HG03025 (cell line): ENCODE results near the gene TUT7.
"Not testable (repeated sequence)": the region's sequence is repeated elsewhere in the genome, so short reads cannot be mapped to it uniquely, and the experiment has no call there.

Experiments used
- ATAC-seq: cut with Tn5 transposase; IDR thresholded peaks from one replicate; pipeline ENCODE4 v1.9.1; 2021; ENCODE audit warnings: mild to moderate bottlenecking, moderate library complexity; ENCODE audit not compliant: unreplicated experiment, low FRiP score

The TUT7 gene

DNA sequence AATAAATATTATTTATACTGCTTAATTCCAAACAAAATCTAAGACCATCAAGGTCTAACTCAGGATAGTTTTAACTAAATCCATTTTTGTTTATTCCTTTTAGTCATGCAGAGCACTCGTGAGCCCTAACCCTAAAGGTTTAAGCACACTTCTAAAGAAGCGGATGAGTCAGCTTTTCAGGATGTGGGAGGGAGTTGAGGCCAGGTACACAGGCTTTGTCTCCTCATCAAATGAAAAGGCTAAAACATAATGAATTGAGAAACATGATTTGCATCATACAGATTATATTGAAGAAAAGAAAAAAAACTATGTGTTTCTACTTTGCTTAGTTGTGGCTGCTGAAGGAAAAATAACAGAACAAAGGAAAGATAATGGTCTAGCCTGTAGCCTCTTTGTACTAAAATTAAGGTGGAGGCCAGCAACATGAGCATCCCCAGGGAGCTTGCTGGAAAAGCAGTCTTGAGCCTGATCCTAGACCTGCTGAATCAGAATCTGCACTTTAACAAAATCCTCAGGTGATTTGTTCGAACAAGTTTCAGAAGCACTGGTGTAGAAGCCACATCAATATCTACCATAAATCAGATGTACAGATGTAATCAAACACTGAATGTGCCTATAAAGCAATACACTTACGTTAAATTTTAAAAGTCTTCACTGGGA, 50.8 kb downstream of the TUT7 start:
- ATAC-seq = no peak

DNA sequence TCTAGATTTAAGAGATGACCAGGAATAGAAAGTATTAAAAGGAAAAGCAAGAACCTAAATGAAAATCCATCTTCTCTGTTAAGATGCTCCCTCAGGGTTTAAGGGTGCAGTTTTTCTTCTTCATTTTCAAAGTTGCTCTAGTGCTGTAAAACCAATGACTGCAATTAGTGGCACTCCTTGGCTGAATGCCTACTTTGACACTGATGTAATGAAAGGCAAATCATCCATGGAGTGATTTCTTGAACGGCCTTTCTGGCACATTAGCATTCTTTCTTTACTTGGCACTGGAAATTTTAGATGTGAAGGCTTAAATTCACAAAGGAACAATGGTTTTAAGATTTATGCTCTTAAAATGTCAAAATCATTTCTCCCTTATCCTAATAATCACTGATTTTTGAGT, 52.5 kb downstream of the TUT7 start:
- ATAC-seq = no peak

DNA sequence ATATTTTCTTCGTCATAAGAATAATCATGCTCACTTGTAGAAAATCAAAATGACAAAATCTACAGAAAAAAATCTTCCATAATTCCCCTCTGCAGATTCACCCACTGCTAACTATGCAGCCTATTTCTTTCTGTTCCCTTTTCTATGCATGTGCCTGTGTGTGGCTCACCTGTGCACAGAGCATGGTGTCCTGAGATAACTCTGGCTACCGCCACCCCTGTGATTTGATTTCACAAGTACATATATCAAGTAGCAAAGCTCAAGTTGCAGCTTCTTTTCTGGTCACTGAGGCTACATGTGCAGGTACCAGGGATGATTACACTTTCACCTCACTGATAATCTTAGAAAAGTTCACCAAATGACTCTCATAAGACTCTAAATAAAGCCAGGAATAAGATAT, 53.5 kb downstream of the TUT7 start:
- no peak for ATAC-seq

DNA sequence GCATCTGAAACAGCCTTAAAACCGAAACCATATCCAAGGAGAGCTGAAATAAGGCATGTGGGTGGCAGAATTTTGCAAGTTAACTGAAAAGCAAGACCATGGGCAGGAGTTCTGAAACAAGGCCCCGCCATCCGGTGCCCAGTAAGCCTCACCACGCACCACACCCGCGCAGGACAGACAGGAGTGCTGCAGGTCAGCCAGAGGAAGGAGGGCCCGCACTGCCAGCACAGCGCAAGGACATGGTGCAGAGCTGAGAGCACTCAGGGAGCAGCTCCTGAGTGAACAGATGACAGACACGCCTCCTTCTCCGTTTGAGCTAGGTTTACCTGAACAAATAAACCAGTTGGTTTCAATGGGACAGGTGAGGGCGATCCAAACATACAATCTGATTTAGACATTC, 55.3 kb downstream of the TUT7 start:
- ATAC-seq = no peak

DNA sequence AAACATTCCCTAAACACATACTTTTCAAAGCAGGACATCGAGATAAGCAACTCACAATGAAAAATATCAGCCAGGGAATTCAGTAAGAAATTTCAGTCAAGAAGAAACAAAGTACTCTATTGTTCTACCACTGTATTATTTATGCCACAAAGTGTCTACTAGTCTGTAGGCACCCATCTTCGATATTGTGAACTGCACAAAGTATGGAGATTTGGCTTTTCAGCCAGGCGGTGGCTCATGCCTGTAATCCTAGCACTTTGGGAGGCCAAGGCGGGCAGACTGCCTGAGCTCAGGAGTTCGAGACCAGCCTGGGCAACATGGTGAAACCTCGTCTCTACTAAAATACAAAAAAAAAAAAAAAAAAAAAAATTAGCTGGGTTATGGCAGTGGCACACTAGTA, 63.9 kb downstream of the TUT7 start:
- ATAC-seq = not testable (repeated sequence)

DNA sequence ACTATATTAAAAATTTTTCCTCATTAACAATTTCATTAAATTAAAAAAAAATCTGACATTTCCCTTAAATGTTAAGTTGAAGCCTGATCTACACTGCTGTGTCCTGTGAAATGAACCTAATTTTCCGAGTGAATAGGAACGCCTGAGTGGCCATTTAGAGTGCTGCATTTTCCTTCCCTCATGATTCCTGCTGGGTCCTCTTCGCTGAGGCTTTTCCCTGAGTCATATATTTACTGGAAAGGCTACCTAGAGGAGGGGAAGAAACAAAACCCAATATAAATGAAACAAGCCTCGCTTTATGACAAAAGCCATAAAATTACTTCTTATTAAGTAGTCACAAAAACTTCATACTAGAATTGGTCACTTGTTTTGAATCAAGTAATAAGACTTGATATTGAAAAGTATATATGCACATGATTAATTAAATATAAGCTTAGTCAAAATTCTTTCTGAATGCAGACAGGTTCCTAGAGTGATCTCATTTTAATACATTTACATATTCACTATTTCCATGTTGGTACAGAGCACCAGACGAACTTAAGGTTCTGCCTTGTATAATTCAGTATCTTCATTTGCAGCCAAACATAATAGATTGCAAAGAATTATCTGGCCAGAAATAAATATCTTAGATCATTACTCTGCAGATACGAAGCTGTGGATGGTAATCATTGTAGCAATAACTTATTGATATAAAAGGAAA, 65.6 kb downstream of the TUT7 start:
- ATAC-seq = no peak

DNA sequence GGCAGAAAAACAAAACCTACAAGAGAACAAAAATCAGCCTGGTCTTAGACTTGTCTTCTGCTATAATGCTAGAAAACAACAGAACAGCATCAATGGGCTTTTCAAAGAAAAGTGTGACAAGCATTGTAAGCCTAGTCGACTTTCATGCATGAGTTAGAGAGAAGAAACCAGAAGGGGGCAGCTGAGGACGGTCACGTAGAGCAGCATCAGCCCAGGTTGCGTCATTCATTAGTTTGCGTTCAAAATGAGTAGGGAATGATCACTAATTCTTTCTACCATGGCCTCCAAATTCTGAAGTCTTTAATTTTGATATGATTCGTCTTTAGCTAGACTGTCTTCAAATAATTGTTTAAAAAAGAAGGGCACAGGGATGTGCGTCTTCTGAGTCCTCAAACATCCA, 67.2 kb downstream of the TUT7 start:
- no peak for ATAC-seq

DNA sequence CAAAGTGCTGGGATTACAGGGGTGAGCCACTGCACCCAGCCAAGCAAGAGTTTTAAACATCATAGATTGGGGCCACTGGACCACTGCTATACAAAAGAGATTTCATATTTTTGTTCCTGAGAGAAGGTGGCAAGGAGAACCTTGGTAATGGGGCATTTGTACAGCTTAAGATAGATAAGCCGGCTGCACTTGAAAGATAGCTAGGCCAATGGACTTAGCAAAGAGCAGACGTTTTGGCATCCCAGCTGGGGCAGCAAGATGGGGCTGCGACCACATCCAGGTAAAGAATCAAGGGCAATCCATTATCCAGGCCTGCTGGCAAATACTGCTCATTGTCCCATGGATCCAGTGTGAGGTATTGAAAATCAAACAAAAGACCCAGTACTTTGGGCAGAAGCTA, 67.9 kb downstream of the TUT7 start:
- ATAC-seq = no peak

DNA sequence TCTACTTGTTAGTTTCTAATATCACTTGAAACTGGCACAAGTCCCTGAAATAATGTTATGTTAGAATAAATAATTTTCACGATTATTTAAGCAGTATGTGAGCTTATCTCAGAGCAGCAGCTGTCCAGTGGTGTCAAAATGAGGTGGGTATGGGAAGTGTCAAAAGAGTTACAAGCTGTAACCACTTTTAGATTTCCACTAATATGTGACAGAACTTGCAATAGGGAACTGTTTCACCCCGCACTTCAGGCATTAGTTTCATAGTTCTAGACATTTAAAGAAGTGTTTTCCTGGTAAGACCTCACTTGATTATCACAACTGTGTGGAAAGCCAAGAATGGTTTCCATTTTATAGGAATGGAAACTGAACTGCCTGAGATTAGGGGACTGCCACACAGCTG, 68.9 kb downstream of the TUT7 start:
- ATAC-seq = no peak

DNA sequence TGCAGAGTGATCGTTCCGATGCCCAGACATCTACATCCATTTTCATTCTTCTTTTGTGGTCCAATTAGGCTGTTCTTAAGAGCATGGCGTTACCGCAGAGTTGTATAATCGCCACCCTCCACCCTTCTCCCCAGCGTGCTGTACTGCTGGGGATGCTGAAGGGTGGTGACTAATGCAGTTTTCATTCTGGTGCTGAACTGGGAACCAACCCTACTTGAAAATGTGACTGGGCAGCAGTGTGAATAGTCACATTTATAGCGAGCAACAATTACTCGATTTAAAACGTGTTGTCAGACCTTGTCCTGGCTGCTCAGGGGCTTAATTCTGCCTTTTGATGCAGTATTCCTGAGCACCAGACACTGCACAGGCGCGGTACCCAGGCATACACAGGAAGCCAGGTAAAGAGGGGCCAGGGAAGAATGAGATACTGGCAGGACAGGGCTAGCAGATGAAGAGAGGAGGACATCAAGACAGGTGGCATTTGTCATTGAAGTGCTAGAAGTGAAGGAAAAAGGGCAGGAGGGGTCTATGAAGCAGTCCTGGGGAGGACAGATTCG, 71.2 kb downstream of the TUT7 start:
- ATAC-seq = peak; percentile 16

DNA sequence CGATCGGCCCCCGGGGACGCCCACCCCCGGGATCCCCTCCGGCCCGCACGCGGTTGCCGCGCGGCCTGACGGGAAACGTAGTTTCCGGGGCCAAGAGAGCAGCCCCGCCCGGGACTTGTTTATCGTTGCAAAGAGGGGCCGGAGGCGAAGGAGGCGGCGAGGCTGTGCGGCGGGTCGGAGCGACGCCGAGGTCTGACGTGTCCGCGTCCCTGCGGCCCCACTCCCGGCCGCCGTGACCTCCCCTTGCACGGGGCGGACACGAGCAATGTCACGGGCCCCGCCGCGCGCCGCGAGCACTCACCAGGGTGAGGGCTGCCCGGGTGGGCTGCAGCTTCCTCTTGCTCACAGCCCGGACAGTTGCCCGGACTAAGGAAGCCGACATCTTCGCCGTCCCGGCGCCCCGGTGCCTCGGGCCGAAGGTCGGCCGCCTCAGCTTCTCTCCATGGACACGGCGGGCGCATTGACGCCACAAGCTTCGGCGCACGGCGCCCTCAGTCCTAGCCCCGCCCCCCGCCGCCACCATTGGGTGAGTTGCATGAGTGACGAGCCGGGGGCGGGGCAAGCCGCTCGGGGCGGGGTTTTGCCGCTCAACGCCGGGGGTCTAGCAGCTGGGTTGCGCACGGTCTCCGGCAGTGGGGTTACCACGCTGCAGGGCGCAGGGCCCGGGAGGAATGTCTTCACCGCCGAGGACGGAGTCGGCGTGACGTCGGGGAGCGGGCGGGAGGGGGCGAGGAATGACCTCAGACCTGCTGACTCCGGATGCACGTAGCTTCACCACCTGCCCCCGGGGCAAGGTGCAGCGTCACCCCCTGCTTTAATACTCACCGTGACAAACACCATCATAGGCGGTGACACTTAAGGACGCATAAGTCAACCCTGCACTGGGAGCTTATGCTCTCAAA, 71.9 kb downstream of the TUT7 start, which contains the start of gene ISCA1:
TSS of gene ISCA1 (minus strand) at position 462 of the 902 bp plus-strand sequence. CDS start at position 382, 80 bp downstream.
- peak; percentile 83 for ATAC-seq

DNA sequence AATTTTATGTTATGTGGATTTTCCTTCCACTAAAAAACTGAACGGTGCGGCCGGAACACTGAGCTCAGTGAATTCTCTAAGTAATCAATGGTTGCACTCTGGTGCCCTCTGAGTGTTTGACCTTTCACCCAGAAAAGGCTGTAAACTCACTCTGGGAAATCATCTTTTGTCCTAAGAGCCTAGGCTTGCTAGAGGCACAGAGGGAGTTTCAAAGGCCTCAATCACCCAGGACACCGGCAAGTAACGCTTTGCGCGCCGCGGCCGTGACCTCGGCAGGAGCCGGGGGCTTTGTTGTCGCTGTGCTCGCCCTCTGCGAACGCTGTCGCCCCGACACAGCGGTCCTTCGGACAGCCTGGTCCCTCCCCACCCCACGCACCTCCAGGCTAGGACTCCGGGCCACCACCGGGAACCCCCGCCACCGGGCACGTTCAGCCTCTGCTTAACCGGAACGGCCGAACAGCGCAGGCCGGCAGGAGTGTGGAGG, 72.6 kb downstream of the TUT7 start:
- ATAC-seq = peak; percentile 31

DNA sequence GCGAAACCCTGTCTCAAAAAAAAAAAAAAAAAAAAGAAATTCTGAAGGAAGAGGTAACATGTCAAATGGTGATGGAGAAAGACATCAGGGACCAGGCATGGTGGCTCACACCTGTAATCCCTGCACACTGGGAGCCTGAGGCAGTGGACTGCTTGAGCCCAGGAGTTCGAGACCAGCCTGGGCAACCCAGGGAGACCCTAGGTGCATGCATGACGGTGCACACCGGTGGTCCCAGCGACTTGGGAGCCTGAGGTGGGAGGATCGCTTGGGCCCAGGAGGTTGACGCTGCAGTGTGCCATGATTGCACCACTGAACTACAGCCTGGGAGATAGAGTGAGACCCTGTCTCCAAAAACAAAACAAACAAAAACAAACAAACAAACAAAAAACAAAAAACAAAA, 73.6 kb downstream of the TUT7 start:
- no peak for ATAC-seq

DNA sequence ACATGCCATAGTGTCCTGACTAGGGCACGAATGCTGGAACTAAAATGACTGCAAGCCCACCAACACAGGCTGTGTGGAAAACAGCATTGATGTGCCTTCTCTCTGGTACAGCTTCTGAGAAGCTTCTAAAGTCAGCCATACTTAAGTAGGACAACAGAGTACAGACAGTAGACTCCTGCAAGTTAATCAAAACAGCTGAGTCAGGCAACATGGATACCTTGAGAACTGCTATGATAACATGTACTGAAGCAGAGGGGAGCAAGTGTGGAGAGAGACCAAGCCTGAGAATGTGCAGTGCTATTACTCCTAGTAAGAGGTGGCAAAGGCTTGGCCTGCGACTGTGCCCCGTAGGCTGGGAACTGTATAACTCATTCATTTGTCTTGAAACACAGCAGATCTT, 74.4 kb downstream of the TUT7 start:
- ATAC-seq = no peak

DNA sequence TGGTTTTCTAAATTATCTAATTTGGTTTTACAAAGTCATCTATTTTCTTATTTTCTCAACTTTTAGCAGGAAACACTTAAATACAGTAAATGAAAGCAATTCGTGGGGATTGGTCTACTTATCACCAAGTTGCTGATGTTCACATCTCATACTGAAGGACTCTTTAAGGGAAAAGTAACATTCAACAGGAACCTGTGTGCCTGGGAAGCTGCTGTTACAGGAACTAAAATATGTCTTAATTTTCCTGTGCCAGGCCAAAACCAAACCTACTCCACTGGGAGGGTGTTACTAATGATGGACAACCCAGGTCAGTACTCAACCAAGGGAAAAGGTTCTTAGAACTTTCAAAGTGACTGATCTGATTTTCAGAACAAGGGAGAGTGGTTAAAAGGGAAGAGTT, 77.1 kb downstream of the TUT7 start:
- no peak for ATAC-seq

DNA sequence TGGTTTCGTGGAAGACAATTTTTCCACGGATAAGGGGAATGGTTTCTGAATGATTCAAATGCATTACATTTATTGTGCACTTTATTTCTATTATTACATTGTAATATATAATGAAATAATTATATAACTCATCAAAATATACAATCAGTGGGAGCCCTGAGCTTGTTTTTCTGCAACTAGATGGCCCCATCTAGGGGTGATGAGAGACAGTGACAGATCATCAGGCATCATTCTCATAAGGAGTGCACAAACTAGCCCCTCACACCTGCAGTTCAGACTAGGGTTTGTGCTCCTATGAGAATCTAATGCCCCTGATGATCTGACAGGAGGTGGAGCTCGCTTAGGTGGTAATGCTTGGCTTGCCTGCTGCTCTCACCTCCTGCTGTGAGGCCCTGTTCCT, 78.2 kb downstream of the TUT7 start:
- no peak for ATAC-seq

DNA sequence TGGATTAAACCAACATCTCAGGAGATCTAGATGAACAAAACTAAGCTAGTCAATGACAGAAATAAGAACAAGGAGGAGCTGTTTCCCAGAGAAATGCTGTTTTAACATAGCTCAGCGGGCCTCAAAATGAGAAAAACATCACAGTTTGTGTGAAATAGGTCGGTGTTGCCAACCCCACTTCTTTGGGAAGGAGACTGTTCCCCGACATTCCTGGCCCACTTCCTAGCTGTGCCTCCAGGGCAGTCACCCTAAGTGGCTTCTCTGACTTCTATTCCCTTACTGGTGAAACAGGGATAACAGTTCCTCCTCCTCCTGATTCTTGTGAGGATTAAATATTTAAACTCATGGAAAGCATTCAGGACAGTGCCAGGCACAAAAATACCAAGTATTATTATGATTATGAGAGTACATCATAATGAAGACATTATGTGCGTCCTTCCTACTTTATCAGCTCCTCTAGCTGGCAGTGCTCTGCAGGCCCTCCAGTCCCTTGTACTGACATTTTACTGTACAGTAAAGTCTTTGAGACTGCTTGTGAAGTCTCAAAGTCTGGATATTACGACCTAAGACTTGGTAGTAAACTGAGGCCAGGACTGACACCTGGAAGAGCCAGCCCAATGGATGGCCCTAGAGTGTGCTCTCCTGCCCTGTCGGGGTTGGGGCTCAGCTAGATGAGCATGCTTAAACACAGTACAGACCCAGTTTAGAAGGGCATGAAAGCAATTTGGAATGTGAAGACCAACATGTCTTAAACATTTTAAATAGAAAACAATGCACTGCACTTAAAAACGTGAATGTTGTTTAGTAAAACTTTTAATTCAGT, 79.2 kb downstream of the TUT7 start:
- ATAC-seq = no peak

DNA sequence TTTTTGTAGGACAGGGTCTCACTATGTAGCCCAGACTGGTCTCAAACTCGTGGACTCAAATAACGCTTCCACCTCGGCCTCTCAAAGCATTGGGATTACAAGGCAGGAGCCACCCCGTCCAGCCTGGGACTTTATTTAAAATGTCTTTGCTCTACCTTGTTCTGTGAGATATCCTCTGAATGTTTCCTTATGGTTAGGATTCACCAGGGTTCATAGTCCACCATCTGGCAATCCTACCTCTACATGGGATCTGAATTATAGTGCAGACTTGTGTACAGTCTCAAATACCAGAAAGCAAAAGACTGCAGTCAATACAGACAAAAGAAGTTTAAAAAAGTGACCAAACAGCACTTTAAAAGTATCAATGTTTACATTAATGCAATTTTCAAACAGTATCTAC, 82.0 kb downstream of the TUT7 start:
- no peak for ATAC-seq

DNA sequence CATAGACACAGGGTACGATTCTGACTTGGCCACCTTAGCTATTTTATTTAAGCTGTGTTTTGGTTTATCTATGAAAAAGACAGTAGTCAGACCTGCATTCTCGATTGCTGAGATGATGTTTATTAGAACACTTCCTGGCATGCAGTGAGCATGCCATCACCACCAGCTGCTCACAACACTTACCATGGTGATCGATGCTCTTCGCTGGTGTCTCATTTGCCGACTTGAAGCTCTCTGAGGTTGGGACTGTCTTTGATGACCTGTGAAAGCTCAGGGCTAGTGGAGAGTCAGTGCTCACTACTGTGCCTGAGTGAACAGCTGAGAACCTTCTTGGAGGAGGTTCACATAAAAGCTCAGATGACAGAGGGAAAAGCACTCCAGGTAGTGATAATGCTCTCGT, 90.3 kb downstream of the TUT7 start:
- ATAC-seq = no peak

DNA sequence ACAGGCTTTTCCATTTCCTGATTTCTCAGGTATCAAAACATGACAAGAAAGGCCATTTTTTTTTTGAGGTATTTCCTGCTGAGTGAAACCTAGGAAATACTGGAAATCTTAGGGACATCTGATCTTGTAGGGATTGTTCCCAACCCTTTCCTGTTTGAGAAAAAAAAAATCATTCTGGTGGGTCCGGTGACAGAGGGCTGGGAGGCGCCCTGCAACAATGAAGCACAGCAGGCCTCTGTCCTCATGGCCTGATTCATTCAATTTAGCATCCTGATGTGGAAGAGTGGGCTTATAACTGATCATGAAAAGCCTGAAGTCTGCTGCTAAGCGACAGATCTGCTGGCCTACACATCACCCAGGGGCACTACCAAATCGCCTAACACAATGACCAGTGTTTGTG, 91.7 kb downstream of the TUT7 start:
- no peak for ATAC-seq
